GM21737 (cell line): Measurements from ENCODE around the gene CALY.

Experiments
- ATAC-seq: cut with Tn5 transposase; IDR thresholded peaks from one replicate; pipeline ENCODE4 v1.9.1; 2021; ENCODE audit warnings: mild to moderate bottlenecking, moderate library complexity; ENCODE audit not compliant: unreplicated experiment

The CALY gene

DNA sequence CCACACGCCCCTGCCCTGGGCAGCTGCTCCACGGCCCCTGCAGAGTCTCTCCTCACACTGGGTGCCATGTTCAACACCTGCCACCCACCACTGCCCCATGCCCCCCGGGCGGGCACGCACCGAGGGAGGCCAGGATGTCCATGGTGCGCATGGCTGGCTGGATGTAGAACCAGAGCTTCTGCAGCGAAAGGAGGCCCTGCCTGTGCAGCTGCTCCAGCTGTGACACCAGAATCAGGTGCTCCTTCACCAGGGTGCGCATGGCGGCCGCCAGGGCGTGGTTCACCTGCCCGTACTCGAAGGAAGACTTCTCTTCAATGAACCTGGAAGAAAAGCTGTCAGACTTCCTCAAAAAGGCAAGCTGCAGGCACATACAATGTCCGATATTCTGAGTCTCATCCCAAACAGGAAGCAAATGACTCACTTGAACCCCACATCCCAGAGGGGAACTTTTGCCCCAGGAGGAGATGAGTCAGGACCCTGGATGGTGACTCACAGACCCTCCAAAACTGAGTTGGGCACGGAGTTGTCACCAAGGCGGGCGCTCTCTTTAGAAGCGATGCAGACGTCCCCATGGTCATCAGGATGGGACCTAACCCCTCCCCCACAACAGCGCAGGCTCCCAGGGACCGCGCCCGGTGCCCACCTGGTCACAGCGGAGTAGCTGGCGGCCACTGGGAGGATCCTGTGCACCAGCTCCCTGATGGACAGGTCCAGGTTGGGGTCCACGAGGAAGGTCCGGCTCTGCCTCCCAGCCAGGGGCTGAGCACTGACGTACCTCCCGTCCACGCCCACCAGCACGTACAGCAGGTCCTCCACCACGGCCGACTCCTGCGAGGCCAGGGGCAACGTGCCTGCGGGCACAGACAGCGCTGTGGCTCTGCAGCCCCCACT is 43.5 kb downstream of the CALY start:
- ATAC-seq, result no peak

DNA sequence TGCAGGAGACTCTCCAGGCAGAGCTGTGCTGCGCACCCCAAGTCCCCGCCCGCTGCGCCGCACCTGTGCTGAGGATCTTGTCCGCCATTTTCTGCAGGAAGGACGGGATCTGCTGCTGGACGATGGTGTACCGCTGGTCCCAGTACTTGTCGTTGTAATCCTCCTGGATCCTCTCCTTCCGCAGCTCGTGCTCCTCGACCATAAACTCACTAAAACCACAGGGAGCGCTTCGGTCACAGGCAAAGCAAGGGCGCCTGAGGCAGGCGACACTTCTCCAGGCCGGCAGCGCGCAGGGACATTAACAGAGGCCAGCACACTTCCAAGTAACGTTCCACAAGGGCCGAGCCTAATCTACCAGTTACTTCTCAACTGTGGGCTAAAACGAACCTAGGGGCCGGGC is 46.9 kb downstream of the CALY start:
- no peak for ATAC-seq

DNA sequence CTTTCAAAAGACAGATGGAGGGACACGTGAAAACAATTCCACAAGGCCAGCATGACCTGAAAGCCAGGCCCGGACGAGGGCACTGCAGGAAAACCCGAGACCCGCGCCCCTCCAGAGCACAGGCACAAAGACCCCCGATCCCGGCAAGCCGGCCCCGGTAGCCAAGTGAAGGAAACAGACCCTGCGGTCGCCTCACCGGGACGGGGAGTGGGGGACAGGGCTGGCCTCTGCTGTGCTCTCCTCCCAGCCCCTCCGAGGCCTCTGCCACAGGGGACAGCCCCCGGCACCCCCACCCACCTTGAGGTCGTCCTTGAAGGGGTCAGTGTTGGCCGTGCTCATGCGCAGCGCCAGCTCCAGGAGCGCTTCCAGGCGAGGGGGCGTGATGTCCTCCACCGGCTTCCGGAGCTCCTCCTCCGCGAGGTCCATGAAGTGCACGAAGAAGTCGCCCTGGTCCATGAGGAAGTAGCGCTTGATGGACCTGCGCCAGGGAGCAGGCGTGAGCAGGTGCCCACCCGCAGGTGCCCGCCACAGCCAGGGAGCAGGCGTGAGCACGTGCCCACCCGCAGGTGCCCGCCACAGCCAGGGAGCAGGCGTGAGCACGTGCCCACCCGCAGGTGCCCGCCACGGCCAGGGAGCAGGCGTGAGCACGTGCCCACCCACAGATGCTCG is 48.7 kb downstream of the CALY start:
- ATAC-seq, result no peak

DNA sequence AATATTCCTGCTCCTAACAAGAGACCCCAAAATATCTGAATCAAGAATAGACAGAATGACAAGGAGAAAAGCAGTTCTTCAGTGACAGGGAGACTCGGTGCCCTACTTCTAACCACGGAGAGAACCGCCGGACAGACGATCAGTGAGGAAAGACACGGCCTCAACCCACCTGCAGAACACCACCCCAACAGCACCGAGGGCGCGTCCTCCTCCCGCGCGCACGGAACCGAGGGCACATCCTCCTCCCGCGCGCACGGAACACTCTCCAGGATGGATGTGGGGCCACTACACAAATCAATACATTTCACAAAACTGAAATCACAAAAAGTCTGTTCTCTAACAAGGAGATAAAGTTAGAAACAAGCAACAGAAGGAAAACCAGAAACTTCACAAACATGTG is 50.3 kb downstream of the CALY start:
- ATAC-seq, result no peak

DNA sequence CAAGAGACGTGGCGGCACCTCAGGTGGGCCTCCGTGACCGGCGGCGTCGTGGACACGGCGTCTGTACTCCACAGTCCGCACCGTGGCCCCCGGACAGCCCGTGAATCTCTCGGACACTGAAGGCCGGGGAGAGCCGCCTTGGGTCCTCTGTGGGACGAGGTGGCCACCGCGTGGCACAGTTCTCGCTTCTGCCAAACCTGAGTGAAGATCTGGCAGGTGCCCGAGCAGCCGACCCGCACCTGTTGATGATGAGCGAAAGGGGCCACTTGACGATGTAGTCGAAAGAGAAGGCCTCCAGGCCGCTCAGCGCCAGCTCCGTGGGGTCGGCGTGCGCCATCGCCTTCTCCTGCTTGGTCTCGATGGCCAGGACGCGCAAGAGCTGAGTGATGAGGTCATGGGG is 51.5 kb downstream of the CALY start:
- no peak for ATAC-seq

DNA sequence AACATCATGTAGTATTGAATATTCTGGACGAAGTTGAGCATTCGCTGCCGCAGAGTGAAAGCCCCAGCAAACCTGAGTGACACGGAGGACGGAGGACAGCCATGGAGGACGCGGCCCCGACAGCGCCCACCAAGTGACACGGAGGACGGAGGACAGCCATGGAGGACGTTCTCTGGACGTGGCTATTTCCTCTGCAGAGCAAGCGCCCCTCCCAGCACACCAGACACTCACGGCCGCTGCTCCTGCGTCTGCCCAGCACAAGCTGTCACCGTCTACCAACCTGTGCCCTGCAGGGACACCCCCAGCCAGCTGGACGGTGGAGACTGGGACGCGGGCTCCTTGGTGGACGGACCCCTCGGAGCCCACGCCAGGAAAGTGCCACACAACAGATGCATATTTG is 52.8 kb downstream of the CALY start:
- ATAC-seq, result no peak

DNA sequence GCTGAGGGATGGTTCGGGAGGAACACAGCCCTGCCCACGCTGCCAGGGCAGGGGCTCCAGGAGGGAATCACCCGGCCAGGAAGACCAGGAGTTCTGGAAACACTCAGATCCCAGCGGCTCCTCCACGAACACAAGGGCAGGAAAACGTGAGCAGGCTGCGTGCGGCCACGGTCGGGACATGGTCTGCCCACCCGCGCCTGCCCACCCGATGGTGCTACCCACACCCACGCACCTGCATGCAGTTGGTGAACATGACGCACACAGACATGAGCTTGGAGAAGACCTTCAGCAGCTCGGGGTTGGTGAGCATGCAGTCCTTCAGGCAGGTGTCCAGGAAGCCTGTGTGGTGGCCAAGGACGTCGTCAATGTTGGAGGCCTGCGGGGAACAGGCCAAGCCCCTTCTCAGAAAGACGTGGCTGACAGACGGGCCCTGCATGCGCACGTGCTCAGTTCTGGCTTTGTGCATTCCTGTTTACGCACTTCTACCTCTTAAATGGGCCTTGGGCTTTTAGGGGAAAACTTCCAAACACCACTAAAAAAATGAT is 53.8 kb downstream of the CALY start:
- ATAC-seq, result no peak

DNA sequence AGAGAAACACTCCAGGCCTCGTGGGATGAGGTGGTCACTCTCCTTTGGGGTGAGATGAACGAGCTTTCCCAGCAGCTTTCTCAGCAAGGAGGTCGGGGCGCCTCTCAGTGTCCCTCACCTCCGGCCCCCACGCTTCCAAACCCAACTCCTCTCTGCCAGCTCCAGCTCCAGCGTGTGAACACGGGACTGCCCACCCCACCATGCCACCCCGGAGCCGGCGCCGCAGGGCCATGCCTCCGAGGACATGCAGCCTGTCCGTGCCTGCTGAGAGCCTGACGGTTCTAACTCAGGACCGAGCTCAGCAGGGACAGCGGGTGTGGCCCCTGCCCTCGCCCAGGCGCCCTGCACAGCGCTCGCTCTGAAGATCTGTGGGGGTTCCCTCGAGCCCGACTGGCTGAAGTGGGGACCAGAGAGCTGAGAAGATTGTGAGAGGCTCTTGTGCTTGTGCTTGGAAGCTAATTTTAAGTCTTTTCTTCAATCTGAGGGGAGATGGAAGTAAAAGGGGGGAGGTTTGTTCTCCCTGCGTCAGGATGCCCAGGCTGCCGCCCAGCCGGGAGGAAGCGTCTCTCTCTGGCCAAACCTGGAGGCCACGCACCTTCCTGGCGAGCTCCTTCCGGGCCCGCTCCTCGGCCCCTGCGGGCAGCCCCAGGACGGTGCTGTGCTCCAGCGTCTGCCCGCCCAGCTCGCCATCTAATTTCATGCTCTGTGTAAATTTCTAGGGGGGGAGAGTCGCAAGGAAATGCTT is 54.9 kb downstream of the CALY start:
- no peak for ATAC-seq

DNA sequence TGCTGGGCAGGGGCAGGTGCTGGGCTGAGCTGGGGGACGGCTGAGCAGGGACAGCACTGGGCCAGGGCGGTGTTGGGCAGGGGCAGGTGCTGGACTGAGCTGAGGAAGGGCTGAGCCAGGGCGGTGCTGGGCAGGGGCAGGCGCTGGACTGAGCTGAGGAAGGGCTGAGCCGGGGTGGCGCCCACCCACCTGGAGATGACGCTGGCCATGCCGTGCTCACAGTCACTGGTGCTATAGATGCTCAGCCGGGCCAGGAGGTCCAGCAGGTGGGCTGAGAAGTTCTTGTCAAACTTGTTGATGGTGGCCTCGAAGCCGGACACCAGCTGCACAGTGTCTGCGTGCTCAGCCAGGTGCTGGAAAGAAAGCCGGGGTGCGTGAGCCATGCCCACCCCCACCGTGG is 55.6 kb downstream of the CALY start:
- ATAC-seq, result no peak

DNA sequence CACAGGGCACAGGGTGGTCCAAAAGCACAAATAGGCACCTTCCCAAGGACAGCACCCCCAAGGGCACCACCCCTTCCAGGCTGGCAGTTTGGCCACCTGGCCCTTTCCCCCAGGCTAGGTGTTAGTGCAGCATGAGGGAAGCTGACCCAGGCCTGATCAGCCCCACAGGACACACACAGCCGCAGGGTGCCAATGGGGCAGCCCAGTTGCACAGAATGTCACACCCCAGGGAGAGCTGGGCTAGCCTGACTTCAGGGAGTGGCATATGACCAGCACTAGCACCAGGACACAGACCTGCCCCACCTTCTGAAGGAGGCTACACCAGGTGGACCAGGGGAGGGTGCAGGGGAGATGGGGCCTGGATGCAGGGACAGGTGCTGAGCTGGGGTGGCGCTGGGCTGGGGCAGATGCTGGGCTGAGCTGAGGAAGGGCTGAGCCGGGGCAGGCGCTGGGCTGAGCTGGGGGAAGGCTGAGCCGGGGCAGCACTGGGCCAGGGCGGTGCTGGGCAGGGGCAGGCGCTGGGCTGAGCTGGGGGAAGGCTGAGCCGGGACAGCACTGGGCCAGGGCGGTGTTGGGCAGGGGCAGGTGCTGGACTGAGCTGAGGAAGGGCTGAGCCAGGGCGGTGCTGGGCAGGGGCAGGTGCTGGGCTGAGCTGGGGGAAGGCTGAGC is 56.2 kb downstream of the CALY start:
- ATAC-seq, result no peak

DNA sequence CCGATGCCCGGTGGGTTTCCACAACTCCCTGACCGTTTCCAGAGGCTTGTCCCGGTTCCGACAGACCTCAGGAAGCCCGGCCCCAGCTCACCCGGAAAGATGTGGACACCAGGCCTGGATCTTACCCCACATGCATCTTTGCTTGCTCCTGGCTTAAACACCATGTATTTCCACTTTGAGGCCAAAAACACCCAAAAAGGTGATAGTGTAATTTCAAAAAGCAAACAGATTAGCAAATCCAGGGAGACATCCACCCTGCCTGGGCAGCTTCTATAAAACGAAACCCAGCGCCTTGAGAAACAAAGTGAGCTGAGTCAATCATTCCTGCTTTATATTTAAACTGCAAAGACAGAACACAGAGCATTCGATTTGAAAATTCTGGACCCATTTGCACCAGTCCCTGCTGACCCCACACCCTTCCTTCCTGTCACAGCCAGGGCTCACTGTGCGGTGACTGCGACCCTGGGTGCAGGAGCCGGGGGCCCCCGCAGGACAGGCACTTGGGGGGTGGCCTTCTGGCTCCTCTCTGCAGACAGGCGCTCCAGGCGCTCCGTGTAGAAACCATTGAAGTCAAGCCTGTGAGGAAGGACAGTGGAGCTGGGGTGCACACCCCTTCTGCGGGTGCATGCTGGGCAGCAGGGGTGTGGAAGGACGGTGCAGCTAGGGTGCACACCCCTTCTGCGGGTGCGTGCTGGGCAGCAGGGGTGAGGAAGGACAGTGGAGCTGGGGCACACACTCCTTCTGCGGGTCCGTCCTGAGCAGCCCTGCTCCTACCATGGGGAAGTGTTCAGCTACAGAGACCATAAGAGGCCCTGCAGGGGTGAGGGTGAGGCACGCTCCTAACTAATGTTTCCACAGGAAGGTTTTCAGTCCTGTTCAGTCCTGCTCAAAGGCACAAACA is 57.1 kb downstream of the CALY start:
- ATAC-seq, result no peak

DNA sequence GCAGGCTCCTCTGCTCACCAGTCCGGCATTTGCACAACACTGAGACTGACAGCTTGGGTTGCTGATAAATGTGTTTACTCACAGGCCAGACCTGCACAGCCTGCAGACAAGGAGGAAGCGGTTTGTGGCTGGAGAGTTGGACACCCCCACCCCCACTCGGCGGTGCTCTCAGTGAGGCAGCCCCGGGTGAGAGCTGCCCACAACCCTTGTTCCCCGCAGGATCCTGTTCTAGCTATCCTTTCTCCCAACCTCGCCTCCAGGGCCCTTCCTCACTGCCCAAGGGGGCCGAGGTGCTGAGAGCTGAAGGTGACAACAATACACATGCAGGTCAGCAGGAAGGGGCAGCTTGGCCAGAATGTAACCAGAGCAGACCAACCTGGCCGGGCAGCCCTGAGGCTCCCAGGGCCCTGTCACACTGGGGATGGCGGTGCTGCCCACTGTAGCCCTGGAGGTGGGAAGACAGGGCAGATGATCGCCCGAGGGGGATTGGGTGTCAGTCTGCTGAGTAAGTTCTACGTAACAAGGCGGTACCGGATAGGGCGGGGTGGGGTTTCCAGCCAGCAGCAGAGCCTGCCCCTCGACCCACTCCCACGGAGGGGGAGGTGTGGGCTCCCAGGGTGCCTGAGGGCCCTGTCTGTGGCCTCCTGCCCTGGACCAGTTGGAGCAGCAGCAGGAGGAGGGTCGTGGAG is 58.0 kb downstream of the CALY start:
- ATAC-seq, result peak; percentile 33

DNA sequence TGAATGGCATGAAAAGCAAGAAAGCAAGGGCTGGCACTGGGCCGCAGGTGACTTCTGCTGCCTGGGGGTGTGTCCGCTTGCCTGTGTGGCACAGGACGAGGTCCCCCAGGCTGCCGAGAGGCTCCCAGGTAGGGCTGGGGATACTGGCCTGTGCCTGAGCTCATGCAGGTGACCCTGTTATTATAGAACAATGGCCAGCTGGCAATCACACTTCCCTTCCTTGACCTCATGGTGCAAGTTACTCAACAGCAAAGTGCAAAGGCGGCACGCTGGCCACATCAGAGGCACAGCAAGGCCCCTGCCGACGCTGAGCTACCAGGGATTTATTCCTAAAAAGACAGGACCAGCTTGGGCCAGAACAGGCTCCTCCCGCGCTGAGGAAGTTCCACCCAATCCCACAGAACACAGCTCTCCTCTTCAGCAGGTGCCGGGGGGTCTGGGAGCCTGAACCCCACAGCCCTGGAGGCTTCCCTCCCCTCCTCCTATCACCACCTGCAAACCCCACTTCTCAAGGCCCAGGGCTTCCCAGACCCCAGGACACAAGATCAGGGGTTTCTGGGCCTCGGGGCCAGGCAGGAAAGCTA is 58.6 kb downstream of the CALY start:
- ATAC-seq, result no peak

DNA sequence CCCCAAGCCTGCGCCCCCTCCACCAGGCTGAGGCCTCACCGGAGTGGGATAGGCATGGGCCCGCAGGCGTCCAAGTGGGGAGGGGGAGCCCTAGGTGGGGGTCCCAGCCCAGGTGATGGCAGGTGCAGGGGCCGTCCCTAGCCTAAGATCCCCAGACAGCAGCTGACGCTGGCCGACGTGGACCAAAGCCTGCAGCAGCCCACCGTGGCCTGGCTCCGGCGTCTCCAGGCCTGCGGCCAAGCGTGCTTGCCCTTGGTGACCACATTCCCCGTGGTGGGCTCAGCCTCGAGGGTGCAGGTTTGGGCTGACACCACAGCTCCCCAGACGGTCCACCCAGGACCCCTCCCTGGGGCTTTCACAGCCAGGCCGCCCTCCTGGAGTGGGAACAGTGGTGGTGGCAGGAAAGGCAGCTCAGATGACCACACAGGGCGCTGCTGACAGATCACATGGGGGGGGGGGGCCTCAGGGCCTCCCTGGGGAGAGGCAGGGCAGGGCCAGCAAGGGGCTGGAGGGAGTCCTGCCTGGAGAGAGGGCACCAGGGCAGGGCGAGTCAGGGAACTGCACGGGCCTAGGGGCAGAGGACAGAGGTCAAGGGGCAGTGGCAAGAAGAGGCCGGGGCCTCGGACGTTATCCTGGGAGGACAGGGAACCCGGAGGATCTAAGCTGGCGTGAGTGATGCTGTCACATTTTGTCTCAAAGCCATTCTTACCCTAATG is 59.3 kb downstream of the CALY start:
- no peak for ATAC-seq

DNA sequence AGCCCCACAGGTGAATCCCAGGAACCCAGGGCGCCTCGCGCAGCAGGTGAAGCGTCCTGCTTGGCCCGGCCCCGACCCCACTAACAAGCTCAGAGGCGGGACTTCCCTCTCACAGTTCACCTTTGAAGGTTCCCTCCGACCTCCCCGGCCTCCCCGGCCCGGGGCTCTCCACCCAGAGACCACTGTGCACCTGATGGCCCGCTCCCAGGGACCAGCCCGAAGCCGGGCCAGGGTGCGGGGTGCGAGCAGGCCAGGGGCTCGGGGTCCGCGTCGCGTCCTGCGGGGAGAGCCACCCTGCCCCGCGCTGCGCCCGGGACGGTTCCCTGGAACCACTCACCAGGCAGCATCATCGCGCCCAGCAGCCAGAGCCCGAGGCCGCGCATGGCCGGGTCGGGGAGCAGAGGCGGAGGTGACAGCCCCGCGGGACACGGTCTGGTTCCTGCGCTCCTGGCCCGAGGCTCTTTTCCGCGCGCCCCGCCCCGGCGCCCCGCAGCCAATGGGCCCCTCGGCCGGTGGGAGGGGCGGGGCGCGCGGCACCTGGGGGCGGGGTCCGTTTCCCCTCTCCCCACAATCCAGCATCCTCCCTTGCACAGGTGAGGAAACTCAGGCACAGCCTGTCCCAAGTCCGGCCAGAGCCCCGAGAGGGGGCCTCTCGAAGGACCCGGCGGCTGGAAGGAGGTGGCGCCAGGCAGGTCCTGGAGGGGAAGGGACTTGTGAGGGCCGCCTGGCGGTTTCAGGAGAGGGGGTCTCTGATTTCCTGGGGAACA is 60.1 kb downstream of the CALY start, which contains the start of gene ADAM8:
Gene ADAM8 (minus strand): TSS at position 434 of the 767 bp plus-strand sequence. CDS start 51 bp downstream, at position 383.
- peak; percentile 39 for ATAC-seq

DNA sequence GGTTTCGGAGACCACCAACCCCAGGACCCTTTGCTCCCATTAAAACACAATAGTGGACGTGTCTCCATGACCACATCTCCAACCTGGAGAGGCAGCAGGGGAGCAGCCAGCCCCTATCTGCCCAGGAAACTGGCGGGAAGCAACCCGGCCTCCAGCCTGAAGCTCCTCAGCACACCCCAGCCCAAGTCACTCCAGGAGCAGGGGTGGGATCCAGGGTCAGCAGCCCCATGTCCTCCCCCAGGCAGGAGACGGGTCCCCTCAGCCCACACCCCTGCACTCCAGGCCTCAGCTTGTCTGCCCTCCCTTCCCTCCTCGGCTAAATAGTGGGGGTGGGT is 60.6 kb downstream of the CALY start:
- ATAC-seq, result no peak

DNA sequence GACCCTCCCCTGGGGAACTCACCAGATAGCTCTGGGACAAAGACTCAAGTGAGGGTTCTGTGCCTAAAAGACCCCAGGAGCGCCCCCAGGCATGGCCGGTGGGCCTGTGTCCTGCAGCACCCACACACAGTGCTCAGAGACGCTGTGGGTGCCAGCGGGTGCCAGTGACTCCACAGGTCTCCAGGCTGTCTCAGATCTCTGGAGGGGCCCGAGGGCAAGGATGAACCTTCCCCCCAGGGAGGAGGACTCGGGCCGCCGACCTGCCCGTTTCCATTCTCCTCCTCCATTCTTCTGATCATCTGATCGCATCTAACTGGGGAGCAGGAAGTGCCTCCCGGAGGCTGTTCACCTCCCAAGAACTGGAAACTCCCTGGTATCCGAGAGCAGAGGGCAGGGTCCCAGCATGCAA is 61.0 kb downstream of the CALY start:
- ATAC-seq, result no peak
